Activated CD4-positive, CD25-positive, alpha-beta regulatory T cell treated with anti-CD3 and anti-CD28 coated beads, Interleukin-2, amount 50 U/mL, for 24 hours (primary cell): ENCODE results near the gene TSPAN17.

Experiments
- ATAC-seq, 2 donors: fragments of 150-1000 bp; cut with Tn5 transposase; one replicate each; pipeline ENCODE4 v1.10.0; 2021; ENCODE audit warnings: mild to moderate bottlenecking in 1 of 2, moderate library complexity in 1 of 2

Gene TSPAN17

GRCh38 chr5:176643491-176644219 is 3.6 kb upstream of the TSPAN17 start:
- ATAC-seq = no peak

GRCh38 chr5:176644294-176644693 is 3.0 kb upstream of the TSPAN17 start:
- ATAC-seq = no peak

- ATAC-seq = no peak
Measured at GRCh38 chr5:176644878-176645670, 2.2 kb upstream of the TSPAN17 start.

GRCh38 chr5:176646049-176646706 is 1.1 kb upstream of the TSPAN17 start:
- ATAC-seq = no peak

- ATAC-seq = peak; percentile 2 to 4
Measured at GRCh38 chr5:176646707-176647029, 616 bp upstream of the TSPAN17 start.

GRCh38 chr5:176647843-176648473 is 674 bp downstream of the TSPAN17 start:
- no peak for ATAC-seq

- no peak for ATAC-seq
Measured at GRCh38 chr5:176648474-176649194, 1.4 kb downstream of the TSPAN17 start.

- ATAC-seq = no peak
Measured at GRCh38 chr5:176650354-176650884, 3.1 kb downstream of the TSPAN17 start.

GRCh38 chr5:176651472-176651980 is 4.2 kb downstream of the TSPAN17 start:
- no peak for ATAC-seq

- ATAC-seq = no peak
Measured at GRCh38 chr5:176652136-176652535, 4.9 kb downstream of the TSPAN17 start.

GRCh38 chr5:176653401-176654385 is 6.4 kb downstream of the TSPAN17 start:
- peak; percentile 87 to 92 for ATAC-seq

- no peak for ATAC-seq
Measured at GRCh38 chr5:176654856-176655255, 7.6 kb downstream of the TSPAN17 start.

- no peak for ATAC-seq
Measured at GRCh38 chr5:176656467-176656990, 9.2 kb downstream of the TSPAN17 start.

- ATAC-seq = peak; percentile 33 to 41
Measured at GRCh38 chr5:176658007-176658599, 10.8 kb downstream of the TSPAN17 start.

- ATAC-seq = peak in 1 of 2 donors; percentile 5
Measured at GRCh38 chr5:176658817-176659511, 11.7 kb downstream of the TSPAN17 start.

- no peak for ATAC-seq
Measured at GRCh38 chr5:176659512-176659839, 12.2 kb downstream of the TSPAN17 start.

- ATAC-seq = no peak
Measured at GRCh38 chr5:176659860-176660461, 12.7 kb downstream of the TSPAN17 start.

- peak; percentile 39 to 50 for ATAC-seq
Measured at GRCh38 chr5:176660530-176660859, 13.2 kb downstream of the TSPAN17 start.
